GM21529 (cell line): Measurements from ENCODE around the gene PRDM10.
A peak's percentile ranks its signal among the peaks of the same experiment; 100 is the strongest.

Experiments used
- ATAC-seq: cut with Tn5 transposase; IDR thresholded peaks from one replicate; pipeline ENCODE4 v1.9.1; 2021; ENCODE audit not compliant: unreplicated experiment

PRDM10 gene

GRCh38 chr11:130008326-130008725 is 5.7 kb upstream of the PRDM10 start:
- no peak for ATAC-seq

DNA sequence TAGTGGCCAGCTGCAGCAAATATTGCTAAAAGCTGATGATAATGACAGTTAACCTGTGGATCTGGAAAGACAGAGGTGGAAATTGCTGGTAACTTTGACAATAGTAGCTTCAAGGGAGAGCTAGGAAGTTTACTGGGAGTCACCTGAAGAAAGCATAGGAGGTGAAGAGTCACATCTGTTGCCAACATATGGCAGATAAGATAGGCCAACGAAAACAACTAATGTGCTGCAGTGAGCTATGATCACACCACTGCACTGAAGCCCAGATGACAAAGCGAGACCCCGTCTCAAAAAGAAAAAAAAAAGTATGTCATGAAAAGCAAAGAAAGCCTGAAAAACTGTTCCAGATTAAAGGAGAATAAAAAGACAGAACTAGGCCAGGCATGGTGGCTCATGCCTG is 4.3 kb upstream of the PRDM10 start:
- no peak for ATAC-seq

- no peak for ATAC-seq
Measured at GRCh38 chr11:130003717-130004001, 1.0 kb upstream of the PRDM10 start.

DNA sequence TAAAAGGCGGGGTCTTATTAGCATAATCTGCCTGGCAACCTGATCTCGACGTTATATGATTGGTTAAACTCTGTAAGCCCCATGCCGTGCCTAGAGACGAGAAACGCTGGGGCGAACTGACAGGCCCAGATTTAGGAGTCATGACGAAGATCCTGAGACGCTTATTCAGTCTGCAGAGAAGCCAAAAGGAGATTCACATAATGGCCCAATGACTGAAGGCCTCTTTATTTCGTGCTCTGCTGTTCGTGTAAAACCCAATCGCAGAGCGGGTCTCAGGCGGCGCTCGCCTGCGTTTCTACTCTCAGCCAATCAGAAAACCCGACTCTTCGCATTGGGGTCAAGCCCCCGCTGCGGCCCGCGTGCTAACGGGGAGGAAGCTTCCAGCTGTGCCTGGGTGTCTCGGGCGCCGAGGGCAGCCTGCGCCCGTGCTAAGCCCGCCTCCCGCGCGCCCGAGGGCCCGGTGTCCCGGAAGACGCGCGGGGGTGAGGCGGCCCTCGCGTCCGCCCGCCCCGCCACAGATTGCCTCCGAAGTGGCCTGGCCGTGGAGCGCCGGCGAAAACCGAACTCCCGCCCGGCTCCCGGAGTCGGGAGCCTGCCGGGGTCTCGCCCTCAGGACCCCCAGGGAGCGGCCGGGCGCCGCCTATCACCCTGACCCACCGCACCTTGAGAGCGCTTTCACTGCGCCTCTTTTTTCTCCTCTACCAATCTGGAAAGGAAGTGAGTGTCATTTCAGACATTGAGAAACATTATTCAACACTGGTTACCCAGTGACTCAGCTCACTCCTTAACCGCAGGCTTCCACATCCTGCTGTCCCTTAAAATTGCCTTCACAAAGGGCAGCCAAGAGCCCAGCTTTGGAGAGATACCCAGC is 446 bp upstream of the PRDM10 start:
- peak; percentile 74 for ATAC-seq

DNA sequence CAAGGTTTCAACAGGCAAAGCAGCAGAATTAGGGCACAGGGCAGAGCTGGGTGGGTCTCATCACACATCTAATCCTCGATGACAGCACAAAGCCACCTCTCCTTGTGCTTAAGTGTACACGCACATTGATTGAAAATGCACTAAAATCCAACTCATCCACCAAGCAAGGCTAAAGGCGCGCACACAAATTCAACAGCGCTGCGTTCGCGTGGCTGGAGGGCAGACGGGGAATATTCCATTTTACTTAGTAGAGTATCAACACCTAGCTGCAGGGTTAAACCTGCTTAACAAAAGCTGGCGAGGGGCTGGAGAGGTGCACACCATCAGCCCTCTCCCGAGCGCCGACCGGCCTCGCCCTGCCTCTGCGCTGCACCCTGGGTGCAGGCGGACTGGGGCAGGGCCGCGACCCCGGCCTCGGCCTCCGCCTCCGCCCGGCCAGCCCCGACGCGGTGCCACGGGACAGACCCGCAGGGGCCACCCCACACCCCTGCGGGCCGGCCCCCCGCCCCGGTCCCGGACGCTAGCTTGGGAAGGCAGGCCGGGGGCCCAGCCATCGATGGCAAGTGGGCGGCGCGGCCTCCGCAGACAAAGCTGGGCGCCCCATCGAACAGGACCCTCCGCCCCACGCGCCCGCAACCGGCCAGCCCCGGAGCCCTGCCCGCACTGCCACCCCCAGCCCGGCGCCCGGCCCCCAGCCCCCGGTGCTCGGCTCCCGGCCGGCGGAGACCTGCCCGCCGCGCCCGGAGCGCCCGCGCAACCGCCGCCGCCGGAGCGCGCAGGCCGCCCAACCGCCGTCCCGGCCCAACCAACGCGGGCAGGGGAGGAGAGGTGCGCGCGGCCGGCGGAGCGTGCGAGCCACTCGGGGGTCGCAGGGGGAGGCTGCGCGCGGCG is 929 bp downstream of the PRDM10 start:
- peak; percentile 28 for ATAC-seq

DNA sequence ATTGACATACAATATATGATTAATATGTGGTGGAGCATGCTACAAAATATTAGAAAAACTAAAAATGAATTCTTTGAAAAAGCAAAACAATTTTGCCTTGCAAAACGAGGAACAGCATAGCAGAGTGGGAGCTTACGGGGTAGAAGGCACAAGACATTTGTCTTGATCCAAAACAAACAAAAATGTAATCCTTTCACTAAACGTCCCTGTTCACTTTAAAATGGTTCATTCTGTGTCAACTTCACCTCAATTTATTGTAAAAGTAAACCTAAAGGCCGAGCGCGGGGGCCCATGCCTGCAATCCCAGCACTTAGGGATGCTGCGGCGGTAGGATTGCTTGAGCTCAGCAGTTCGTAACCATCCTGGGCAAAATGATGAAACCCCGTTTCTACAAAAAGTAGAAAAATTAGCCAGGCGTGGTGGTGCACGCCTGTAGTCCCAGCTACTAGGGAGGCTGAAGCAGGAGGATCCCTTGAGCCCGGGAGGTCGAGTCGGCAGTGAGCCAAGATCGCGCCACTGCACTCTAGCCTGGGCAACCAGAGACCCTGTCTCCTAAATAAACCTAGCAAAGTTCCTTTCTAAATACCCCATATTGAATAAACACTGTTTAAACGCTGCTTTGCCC is 2.0 kb downstream of the PRDM10 start:
- ATAC-seq: no peak

GRCh38 chr11:129999407-129999806 is 3.2 kb downstream of the PRDM10 start:
- no peak for ATAC-seq

DNA sequence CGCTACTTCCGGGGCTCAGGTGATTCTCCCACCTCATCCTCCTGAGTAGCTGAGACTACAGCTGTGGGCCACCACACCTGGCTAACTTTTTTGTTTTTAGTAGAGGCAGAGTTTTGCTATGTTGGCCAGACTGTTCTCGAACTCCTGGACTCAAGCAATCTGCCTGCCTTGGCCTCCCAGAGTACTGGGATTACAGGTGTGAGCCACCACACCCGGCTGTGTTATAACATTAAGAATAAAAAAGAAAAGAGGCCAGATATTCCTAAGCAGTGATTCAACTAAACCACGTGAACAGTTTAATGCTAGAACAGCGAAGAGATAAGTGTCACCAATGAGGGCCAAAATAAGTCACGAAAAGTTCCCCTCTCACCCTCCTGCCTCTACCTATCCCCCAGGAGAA is 3.7 kb downstream of the PRDM10 start:
- ATAC-seq: no peak

DNA sequence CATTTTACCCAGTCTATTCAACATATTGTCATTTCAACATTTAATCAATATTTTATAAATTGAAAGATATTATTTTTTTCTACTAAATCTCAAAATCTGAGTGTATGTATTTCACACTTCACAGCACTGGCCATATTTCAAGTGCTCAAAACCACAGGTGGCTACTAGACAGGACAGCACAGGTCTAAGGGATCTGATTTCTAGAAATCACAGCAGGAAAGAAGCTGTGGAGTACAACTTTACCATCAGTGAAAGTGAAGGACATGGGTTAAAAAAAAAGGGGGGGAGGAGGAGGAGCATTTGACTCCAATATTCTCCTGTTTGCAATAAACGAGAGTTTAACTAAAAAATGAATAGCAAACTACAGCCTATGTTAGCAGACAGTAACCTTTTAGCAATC is 4.5 kb downstream of the PRDM10 start:
- ATAC-seq: no peak

GRCh38 chr11:129997513-129997912 is 5.1 kb downstream of the PRDM10 start:
- ATAC-seq: no peak

- no peak for ATAC-seq
Measured at GRCh38 chr11:129996113-129996870, 6.3 kb downstream of the PRDM10 start.

DNA sequence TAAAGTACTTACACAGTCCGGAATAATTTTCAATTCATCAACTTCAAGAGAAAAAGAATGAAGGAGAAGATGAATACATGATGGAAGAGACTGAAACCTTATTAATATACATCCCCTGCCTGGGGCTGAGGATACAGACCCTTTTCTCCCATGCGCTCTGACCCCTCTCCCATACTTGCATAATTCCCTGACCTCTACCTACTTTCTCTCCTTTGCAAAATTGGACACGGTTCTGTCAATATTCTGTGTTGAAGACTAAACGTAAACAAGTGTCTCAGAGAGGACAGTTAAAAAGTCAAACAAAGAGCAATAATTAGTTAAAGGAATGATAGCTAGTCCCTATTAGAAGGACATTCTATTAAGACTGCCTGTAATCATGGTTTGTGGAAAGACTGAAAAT is 7.5 kb downstream of the PRDM10 start:
- no peak for ATAC-seq

- peak; percentile 85 for ATAC-seq
Measured at GRCh38 chr11:129992161-129992944, 10.3 kb downstream of the PRDM10 start.

DNA sequence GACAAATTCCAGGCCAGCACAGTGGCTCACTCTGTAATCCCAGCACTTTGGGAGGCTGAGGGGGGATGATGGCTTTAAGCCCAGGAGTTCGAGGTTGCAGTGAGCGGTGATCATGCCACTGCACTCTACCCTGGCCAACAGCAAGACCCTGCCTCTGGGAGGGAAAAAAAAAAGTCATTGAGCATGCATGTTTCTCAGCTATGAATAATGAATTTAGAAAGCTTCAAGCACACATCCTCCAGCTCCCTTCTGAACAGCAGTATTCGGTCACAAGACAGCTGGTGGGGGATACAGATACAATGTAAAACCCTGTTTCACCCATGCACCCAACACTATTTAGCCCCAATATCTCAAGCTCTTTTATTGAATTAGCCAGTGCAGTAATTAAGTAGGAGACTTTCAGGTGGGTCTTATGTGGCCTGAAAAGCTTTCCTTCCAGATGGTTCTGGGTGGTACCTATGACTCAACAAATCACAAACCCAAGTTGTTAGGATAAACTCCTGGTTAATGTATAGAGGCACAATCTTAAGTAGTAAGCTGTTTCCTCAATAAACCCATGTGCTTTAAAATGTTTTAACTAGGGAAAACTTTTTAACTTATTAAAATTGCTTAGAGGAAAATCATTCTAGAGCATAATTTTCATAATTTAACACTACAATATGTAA is 13.4 kb downstream of the PRDM10 start:
- no peak for ATAC-seq

DNA sequence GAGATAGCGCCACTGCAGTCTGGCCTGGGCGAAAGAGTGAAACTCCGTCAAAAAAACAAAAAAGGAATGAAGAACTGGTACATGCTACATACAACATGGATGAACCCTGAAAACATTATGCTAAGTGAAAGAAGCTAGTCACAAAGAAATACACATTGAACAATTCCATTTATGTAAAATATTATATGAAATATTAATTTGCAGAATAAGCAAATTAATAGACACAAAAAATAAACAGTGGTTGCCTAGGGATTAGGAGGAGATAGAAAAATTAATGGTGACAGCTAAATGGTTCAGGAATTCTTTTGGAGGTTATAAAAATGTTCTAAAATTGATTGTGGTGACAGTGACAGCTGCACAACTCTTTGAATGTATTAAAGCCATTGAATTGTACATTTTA is 14.7 kb downstream of the PRDM10 start:
- no peak for ATAC-seq

DNA sequence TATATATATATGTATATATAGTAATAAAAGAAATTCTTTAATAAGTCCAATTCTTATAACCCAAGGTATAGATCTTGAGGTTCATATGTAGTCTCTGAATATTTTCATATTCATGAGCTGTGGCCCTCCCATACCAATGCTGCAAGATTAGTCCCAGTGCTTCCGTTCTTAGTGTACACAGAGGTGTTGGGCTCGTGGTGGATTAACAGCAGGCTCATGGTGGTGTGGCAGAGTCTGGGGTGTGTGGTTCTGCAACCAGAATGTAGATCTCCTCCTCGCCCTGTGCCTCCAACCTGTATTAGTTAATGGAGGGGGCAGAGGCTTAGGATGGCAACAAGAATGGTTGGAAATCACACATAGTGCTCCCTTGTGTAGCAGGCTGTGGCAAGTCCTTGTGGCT is 16.8 kb downstream of the PRDM10 start:
- no peak for ATAC-seq

- no peak for ATAC-seq
Measured at GRCh38 chr11:129980086-129980485, 22.5 kb downstream of the PRDM10 start.

DNA sequence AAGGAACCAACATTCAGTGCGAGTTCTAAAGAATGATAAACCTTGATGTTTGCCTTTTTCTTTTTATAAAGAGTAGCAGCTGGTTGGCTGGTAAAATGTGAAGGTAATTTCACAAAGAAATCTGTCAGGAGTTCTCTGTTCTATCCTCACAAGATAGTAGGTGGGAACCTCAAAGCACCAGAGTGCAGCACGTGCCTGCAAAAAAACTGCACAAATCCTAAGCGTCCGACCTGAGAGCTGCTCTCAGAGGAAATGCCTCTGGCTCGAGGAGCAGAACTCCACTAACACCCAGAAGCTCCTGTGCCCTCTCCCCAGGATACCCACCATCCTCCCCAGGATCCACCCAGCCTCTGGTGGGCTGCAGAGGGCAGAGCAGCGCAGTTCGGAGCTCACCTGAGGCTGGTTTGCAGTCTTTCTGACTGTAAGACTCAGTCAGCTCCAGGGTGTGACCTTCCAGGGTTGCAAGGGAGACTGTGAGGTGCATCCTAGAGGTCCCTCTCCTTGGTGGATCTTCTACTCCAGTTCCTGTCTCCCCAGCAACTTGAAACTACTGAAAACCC is 23.5 kb downstream of the PRDM10 start:
- no peak for ATAC-seq

DNA sequence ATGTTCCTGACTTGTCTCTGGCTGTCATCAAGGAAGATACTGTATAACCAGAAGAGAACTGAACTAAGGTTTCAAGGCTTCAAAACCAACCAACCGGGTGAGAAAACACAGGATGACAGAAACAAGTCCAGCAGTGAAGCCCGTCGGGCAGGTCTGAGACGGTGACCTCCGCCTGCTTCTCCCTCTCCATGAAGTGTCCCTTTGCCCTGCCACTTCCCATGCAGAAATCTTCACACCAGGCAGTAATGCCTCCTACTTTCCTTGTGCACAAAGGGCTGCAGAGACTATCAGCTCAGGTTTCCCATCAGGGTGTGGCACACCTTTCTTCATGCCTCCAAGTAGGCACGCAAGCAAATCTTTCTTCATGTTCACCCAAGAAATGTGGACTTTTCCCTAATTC is 24.2 kb downstream of the PRDM10 start:
- ATAC-seq: no peak
